Gastrocnemius medialis (tissue), 4 donors: ENCODE results near the gene ALK. TPM values are rescaled to one million over a fixed set of nuclear protein-coding genes. Genes with fewer than 3 reads are reported as not detected.

Experiments
- ATAC-seq, 2 donors: fragments of 150-250 bp; one replicate each; pipeline ENCODE4 v1.9.1; 2016
- DNase-seq, 2 donors: peaks; one replicate each; pipeline ENCODE4 v3.0.0-alpha.2; 2019
- H3K27ac ChIP-seq, 4 donors: fragments of 200-600 bp; sonication (generic); 1 replicate in 1 of 4; 2 replicates in 3 of 4; pipeline ENCODE4 v1.5.1; 2016 to 2018; ENCODE audit warnings: mild to moderate bottlenecking in 2 of 4, moderate library complexity in 1 of 4
- H3K27me3 ChIP-seq, 3 donors: fragments of 200-600 bp; sonication (generic) in 2 of 3; 1 replicate in 1 of 3; 2 replicates in 2 of 3; pipeline versions ENCODE4 v1.5.1 to v1.6.0; 2016 to 2019; ENCODE audit warnings: mild to moderate bottlenecking in 1 of 3, moderate library complexity in 1 of 3
- H3K36me3 ChIP-seq, 2 donors: fragments of 200-600 bp; sonication (generic) in 1 of 2; one replicate each; pipeline ENCODE4 v1.5.1; 2017 to 2018
- H3K4me1 ChIP-seq, 2 donors: fragments of 200-600 bp; sonication (generic) in 1 of 2; one replicate each; pipeline ENCODE4 v1.5.1; 2016 to 2017; ENCODE audit warnings: mild to moderate bottlenecking in 2 of 2
- H3K4me3 ChIP-seq, 4 donors: fragments of 200-600 bp; sonication (generic) in 3 of 4; 1 replicate in 1 of 4; 2 replicates in 3 of 4; pipeline ENCODE4 v1.5.1; 2016 to 2019; ENCODE audit warnings: mild to moderate bottlenecking in 2 of 4
- H3K9me3 ChIP-seq, 3 donors: fragments of 200-600 bp; sonication (generic) in 2 of 3; 1 replicate in 1 of 3; 2 replicates in 2 of 3; pipeline ENCODE4 v1.5.1; 2016 to 2019
- CTCF ChIP-seq, 5 experiments: fragments of 450-650 bp in 3 of 5; fragments of 200-600 bp in 2 of 5; sonication (generic) in 2 of 5; IDR thresholded peaks in 4 of 5; conservative IDR thresholded peaks in 1 of 5; 1 replicate in 4 of 5; 2 replicates in 1 of 5; pipeline ENCODE4 v1.5.1; 2016 to 2019; ENCODE audit warnings: antibody characterized with exemption in 5 of 5, mild to moderate bottlenecking in 3 of 5, moderate library complexity in 3 of 5
- POLR2A ChIP-seq, 2 donors: fragments of 450-650 bp; IDR thresholded peaks; one replicate each; pipeline ENCODE4 v1.6.1; 2017; ENCODE audit warnings: antibody characterized with exemption in 2 of 2, mild to moderate bottlenecking in 2 of 2, moderate library complexity in 2 of 2
- in situ Hi-C, 4 donors: fragments of 200-750 bp; cut with MboI; loops; one replicate each; pipeline versions ENCODE4 v1.15.0 to v1.8.0; 2017; ENCODE audit warnings: low sequenced_read_pairs in 4 of 4
- intact Hi-C: fragments of 100-400 bp; cut with DNase I; formaldehyde crosslinking; loops from one replicate; pipeline ENCODE4 v1.15.1; 2023; ENCODE audit warnings: low total_unique reads
- total RNA-seq, 4 donors: library from RNA; depleted of rRNA; stranded (reverse); fragments of >200 nt; gene quantifications; one replicate each; pipeline versions ENCODE4 v1.1.0 to v1.2.3, GENCODE V29; 2016

The ALK gene
- total RNA-seq, 4 donors from 2014 or later: not detected

DNA sequence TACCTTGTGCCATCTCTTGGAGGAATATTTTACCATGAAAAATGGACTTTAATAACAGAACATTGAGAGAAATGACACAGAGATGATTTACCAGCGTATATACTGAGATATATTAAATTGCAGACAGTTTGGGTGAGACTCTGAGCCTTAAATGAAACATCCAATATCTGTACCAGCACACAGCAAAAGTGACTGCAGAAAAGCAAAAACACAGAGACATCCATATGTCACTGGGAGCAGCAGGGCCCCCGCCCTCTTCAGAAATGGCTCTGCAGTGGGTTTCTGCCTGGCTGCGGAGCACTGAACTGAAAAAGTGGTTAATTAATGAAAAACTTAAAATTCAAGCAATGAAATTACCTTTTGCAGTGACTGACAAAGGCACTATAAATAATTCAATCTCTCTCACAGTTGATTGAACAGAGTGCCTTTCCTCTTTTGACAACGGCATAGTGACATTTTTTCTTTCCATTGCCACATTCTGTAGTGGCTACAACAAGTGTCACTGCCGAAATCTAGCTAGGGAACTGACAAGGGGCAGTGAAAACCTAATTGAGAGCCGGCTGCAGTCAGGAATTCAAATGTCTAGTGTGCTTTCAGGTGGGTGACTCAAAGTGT is 353.4 kb downstream of the ALK start:
- Histone ChIP-seq H3K36me3 (no peaks in the 10 kb centered on the region), H3K27me3 (no peaks in the 10 kb centered on the region), H3K4me1 (no peaks in the 10 kb centered on the region), H3K4me3 (no peak overlapping the region), H3K27ac (no peak overlapping the region), H3K9me3 (no peaks in the 10 kb centered on the region)
- TF ChIP-seq CTCF (IDR thresholded peaks at IDR 0.05 in 4 of 5, conservative IDR thresholded peaks at IDR 0.05 in 1 of 5): no peak
- no peak for TF ChIP-seq POLR2A (IDR thresholded peaks at IDR 0.05)
- in situ Hi-C loops (no loop called here), intact Hi-C loops (no loop called here)
- no peak for DNase-seq
- no peak for ATAC-seq

DNA sequence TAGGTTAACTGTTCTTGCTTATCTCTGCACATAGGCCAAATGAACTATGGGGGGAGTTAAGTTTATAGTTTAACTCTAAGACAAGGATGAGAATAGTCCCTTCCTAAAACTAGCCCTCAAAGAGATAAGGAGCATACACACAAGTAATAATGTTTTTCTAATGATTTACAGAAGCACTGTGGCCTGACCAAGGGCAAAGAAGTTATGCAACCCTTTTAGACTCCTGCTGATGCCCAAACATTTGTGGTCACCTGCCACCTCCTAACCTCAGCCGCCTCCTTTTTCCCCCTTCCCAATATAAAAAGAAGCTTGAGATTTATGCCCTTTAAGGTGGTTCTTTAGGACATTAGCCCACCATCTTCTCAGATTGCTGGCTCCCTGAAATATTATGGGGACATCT is 357.7 kb downstream of the ALK start:
- Histone ChIP-seq H3K4me3 (no peak overlapping the region), H3K4me1 (no peaks in the 10 kb centered on the region), H3K27ac (no peak overlapping the region), H3K9me3 (no peaks in the 10 kb centered on the region), H3K36me3 (no peaks in the 10 kb centered on the region), H3K27me3 (no peaks in the 10 kb centered on the region)
- ATAC-seq (no peak), DNase-seq (no peak)
- intact Hi-C loops: no loop called here
- no peak for TF ChIP-seq POLR2A (IDR thresholded peaks at IDR 0.05)
- no peak for TF ChIP-seq CTCF (IDR thresholded peaks at IDR 0.05 in 4 of 5, conservative IDR thresholded peaks at IDR 0.05 in 1 of 5)
- in situ Hi-C loops: no loop called here

DNA sequence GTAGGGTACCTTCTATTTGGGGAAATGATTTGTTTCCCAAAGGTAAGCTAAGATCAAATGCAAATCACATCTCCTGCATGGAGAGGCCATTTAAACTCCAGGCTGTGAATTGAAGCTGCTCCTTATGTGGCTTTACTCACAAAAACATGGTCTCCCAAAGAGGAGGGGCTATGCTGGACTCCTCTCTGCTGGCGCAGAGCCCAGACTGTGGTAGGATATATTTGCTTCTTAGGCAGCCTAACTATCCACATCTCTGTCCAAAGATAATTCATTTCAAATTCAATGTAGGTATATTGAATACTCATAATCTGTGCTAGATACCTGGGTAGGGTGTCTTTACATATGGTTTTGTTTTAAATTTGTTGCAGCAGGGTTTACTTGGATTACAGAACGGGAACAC is 358.5 kb downstream of the ALK start:
- intact Hi-C loops: no loop called here

DNA sequence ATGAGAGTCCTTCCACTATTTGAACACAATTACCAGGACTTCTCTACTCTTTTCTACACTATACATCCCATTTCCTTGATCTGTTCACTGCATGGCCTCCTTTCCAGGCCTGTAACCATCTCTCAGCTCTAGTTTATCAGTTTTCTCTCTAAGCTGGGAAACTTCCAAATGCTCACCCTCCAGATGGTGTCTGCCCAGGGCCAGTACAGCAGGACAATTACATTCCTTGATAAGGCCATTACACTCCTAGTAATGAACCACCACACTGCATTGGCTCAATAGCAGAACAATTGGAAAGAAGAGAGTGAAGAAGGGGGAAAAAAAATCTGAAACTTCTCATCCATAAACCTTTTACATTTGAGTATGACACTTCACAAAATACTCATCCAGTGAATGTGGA is 359.1 kb downstream of the ALK start:
- Histone ChIP-seq H3K4me3 (no peak overlapping the region), H3K4me1 (no peaks in the 10 kb centered on the region), H3K9me3 (no peaks in the 10 kb centered on the region), H3K27me3 (no peaks in the 10 kb centered on the region), H3K36me3 (no peaks in the 10 kb centered on the region), H3K27ac (no peak overlapping the region)
- intact Hi-C loops (no loop called here), in situ Hi-C loops (no loop called here)
- no peak for DNase-seq
- no peak for ATAC-seq
- no peak for TF ChIP-seq CTCF (IDR thresholded peaks at IDR 0.05 in 4 of 5, conservative IDR thresholded peaks at IDR 0.05 in 1 of 5)
- TF ChIP-seq POLR2A (IDR thresholded peaks at IDR 0.05): no peak

More for the DNA sequence above, 358.5 kb downstream of the ALK start:
- ATAC-seq: no peak
- DNase-seq: no peak
- H3K27me3 ChIP-seq: no peaks in the 10 kb centered on the region
- no peaks in the 10 kb centered on the region for H3K36me3 ChIP-seq
- in situ Hi-C loops: no loop called here
- no peaks in the 10 kb centered on the region for H3K9me3 ChIP-seq
- no peak for TF ChIP-seq CTCF (IDR thresholded peaks at IDR 0.05 in 4 of 5, conservative IDR thresholded peaks at IDR 0.05 in 1 of 5)
- no peak overlapping the region for H3K4me3 ChIP-seq
- no peaks in the 10 kb centered on the region for H3K4me1 ChIP-seq
- no peak overlapping the region for H3K27ac ChIP-seq

GRCh38 chr2:29561628-29562027 is 359.8 kb downstream of the ALK start:
- Histone ChIP-seq H3K27me3 (no peaks in the 10 kb centered on the region), H3K9me3 (no peaks in the 10 kb centered on the region), H3K27ac (no peak overlapping the region), H3K4me3 (no peak overlapping the region), H3K4me1 (no peaks in the 10 kb centered on the region), H3K36me3 (no peaks in the 10 kb centered on the region)
- in situ Hi-C loops (no loop called here), intact Hi-C loops (no loop called here)
- TF ChIP-seq CTCF (IDR thresholded peaks at IDR 0.05 in 4 of 5, conservative IDR thresholded peaks at IDR 0.05 in 1 of 5) (no peak), POLR2A (IDR thresholded peaks at IDR 0.05) (no peak)
- ATAC-seq (no peak), DNase-seq (no peak)
